GM19438 (cell line): ENCODE measurements around the gene CACNA1C.
"Not testable (repeated sequence)": the region's sequence is repeated elsewhere in the genome, so short reads cannot be mapped to it uniquely, and the experiment has no call there.

Experiments used
- ATAC-seq: cut with Tn5 transposase; IDR thresholded peaks from one replicate; pipeline ENCODE4 v1.9.1; 2021; ENCODE audit warnings: low read depth; ENCODE audit not compliant: unreplicated experiment

The CACNA1C gene

DNA sequence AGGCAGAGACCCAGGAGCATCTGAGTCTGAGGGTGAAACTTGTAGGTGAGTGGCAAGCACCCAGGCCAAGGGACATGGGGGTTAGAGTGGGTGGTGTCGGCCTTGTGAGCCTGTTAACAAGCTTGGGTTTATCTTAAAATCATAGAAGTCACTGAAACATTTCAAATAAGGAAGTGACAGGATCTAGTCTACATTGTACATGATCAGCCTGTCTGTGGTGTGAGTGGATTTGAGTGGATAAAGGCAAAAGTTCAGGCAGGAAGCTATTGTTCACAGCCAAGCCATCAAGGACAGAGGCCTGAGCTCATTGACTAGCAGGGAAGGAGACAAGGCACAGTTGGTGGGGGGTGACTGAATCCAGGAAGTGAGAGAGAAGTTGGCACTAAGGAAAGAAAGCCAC lies 682.6 kb downstream of the CACNA1C start:
- ATAC-seq, result no peak

DNA sequence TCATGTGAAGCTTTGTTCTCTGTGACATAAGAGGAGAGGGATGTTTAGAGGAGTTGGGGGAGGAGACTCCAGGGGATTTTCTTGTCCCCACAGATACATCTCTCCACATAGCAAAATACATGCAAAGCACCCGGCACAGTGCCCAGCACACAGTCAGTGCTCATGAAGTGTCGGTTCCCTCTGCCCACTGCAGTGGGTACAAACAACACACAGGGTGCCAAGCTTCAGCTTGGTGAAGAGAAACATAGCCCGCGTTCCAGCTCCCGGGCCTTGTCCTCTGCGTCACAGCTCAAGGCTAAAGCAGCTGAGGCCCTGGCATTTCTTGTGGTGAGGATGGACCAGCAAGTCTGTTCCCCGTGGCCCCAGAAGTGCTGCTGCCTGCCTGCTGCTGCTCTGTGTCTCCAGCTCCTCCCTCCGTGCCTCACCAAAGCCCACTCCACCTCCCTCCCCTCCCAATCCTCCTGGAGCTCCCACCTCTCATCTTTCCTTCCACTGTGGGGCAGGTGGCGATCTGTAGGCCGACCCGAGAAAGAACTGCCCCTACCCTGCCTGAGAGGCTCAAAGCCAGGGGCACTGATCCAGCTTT lies 685.0 kb downstream of the CACNA1C start:
- no peak for ATAC-seq

DNA sequence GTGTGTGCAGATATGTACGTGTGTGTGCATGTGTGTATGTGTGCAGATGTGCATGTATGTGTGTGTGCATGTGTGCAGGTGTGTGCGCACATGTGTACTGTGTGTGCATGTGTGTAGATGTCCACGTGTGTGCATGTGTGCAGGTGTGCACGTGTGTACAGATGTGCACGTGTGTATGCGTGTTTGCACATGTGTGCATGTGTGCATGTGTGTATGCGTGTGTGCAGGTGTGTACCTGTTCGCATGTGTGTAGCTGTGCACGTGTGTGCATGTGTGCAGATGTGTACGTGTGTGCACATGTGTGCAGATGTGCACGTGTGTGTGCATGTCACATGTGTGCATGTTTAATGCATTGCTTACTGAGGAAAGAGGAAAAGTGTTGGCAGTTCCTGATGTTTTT lies 686.3 kb downstream of the CACNA1C start:
- no peak for ATAC-seq

DNA sequence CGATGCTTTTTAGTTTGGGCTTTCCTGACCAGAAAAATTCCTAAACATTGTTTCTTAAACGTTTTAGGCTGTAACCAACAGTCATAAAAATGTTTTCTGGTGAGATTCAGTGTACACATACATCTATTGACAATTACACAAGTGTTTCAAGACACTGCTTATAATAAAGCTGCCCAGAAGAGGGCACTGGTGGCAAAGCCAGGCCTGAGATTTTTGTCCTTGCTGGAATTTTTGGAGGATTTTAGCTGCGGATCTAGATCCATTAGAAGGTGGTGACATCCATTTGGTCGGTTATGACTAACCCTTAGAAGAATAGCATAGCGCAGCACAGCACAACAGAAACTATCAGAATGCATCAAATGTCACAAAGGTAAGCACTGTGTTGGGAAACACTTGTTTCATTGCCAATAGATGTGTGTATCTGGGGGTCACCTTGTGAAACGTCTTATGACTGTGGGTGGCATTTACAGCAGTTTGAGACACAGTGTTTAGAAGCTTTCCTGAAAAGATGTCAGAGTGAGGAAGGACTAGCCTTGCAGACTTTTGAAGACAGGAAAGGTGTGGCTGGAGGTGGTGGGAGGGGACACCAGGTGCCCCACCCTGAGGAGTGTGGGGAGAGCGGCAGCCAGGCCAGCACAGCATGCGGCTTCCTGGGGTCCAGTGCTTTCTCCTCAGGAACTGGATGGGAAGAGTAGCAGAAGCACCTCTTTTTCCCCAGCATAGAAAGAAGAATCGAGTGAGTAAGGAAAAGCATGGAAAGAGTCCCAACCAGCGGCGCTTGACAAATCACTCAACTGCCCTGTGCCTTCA lies 687.2 kb downstream of the CACNA1C start:
- no peak for ATAC-seq

DNA sequence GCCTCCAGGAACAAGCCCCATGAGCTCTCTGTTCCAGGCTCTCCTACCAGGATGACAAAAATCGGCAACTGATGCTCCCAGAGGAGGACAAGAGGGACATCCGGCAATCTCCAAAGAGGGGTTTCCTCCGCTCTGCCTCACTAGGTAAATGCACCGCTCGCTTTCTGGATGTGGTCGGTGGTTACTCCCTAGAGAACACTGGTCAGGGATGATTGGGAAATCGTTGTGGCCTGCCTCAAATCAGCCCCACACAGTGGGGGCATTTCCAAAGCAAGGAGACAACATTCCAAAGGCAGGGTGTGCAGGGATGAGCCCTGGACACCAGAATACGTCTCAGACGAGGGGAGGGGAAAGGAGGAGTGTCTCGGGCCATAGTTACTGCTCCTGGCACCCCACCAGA lies 689.2 kb downstream of the CACNA1C start:
- ATAC-seq, result not testable (repeated sequence)

DNA sequence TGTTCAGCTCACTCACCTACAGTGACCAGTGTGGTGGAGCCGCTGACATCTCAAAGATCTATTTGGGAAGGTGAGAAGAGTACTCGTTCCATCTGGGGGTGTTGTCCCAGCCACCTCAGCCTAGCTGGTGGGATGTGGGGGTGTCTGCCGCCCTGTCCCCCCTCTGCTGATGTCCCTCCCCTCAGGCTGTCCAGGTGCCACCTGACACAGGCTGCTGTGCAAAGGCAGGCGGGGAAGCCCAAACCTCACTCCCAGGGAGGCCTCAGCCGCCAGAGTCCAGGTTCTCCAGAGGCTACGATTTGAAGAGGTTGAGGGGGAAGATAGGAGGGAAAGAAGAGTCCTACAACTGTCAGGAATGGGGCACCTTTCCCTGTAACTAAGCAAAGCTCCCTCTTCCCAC lies 690.7 kb downstream of the CACNA1C start:
- no peak for ATAC-seq

DNA sequence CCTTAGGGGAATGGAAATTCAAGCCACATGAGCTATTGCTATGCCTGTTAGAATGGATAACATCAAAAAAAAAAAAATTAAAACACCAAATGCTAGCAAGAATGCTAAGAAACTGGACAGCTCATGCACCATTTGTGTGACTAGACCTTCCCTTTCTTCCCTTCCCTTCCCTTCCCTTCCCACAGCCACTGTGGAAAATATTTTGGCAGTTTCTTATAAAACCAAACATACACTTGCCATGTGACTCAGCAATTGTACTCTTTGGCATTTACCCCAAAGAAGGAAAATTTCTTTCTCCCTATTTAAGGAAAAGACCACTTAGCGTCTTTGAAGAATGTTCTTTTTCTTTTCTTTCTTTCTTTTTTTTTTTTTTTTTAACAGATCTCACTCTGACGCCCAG lies 692.9 kb downstream of the CACNA1C start:
- ATAC-seq, result no peak
